Fibroblast of the conjunctiva (primary cell): ENCODE results near the gene DUS1L.

ENCODE experiments used
- DNase-seq: peaks from one replicate; pipeline ENCODE4 v3.0.0-alpha.2; 2010; ENCODE audit warnings: low read depth

Gene DUS1L

GRCh38 chr17:82023447-82024241 lies 42.0 kb downstream of the DUS1L start:
- no peak for DNase-seq

DNA sequence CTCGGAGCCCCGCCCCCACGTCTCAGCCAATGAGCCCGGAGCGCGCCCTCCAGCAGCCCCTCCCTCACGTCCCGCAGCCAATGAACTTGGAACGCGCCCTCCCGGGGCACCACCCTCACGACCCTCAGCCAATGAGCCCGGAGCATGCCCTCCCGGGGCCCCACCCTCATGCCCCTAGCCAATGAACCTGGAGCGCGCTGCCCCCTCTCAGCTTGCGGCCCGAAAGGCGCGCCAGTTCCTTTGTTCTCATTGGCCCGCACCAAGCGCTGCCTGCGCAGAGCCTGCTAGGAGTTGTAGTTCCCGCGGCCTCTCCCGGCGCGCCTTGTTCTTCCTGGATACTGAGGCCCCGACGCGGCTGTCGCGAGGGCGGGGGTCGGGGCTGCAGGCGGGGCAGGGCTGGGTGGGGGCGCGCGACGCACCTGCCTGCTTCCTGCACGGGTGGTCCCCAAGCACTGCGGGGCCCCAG lies 42.6 kb downstream of the DUS1L start, which contains the start of gene LRRC45:
Gene LRRC45, plus strand, starts transcription at position 325 of the 466 bp plus-strand sequence. CDS start 339 bp downstream, outside the sequence.
- DNase-seq, result peak; percentile 99

GRCh38 chr17:82022310-82022980 lies 43.2 kb downstream of the DUS1L start, which contains the start of gene CENPX:
Gene CENPX (minus strand): TSS chr17:82022878. CDS start chr17:82022861, 17 bp downstream.
- DNase-seq, result no peak

GRCh38 chr17:82021900-82022309 lies 43.7 kb downstream of the DUS1L start:
- no peak for DNase-seq

- peak; percentile 63 for DNase-seq
Measured at GRCh38 chr17:82021107-82021899, 44.3 kb downstream of the DUS1L start.

DNA sequence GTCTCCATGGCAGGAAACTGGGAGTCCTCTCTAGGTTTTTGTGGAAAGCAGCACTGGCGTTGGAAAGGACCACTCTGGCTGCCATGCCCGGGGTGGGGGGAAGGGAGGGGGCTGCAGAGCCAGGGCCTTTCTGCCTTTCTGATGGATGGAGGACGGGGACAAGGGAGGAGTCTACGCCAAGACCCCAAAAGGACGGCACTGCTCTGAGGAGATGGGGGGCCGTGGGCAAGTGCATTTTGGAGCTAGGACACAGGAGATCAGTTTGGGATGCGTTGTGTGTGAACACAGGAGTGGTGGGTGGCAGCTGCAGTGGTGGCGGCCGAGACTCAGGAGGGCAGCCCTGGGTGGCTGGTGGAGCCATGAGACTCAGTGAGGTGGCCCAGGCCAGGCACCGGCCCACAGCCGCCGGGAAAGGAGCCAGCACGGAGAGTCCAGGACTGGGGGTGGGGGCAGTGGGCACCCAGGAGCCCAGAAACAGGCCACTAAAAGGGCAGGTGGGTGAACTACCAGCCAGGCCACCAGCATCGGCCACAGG lies 45.0 kb downstream of the DUS1L start:
- no peak for DNase-seq

GRCh38 chr17:82019690-82020571 lies 45.7 kb downstream of the DUS1L start:
- DNase-seq, result no peak

DNA sequence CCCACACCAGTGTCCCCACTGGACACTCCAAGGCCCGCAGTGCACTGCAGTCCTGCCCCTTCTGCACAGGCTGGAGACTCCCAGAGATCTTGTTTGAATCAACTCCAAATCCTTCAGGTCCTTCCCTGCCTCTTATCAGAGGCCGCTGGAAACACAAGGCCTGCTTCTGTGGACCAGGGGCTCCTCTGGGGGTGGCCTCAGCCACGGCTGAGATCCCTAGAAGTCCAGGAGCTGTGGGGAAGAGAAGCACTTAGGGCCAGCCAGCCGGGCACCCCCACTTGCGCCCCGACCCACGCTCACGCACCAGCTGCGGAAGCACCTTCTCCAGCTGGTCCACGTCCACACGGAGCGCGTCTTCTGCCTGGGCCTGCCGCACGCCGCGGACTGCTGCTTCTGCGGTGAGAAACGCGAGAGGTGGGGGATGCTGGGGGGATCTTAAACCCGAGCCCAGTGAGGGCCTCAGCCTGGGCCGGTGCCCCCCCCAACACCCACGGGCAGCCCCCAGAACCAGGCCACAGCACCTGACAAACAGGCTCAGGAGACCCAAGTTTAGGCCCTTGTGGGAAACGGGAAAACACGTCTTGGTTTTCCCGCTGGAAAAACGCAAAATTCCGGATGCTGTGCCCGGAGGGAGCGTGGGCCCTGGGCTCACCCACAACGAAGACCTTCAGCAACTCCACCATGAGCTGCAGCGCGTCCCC lies 46.5 kb downstream of the DUS1L start:
- no peak for DNase-seq

GRCh38 chr17:82018152-82018988 lies 47.2 kb downstream of the DUS1L start:
- DNase-seq, result no peak

DNA sequence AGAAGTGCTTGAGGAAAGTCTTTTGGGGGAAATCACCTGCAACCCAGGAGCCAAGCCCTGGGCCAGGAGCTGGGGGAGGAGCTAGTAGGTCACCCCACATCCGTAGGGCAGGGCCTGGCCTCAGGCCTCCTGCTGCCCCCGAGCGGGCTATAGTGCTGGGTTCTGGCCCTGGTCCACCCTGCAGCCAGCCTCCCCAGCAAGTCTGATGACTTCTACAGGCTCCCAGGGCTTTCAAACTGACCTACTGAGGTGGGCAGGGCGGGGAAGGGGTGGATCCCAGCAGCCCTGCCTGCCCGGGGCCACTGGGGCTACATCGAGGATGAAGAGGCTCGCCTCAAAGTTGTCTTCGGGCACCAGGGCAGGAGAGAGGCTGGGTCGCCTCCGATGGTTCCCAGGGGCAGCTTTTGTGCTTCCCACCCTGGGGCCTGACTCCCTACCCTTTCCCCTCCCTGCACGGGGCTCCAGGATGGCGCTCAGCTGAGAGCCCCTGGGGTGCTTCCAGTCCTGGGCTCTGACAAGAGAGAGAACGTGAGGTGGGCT lies 47.9 kb downstream of the DUS1L start:
- no peak for DNase-seq

DNA sequence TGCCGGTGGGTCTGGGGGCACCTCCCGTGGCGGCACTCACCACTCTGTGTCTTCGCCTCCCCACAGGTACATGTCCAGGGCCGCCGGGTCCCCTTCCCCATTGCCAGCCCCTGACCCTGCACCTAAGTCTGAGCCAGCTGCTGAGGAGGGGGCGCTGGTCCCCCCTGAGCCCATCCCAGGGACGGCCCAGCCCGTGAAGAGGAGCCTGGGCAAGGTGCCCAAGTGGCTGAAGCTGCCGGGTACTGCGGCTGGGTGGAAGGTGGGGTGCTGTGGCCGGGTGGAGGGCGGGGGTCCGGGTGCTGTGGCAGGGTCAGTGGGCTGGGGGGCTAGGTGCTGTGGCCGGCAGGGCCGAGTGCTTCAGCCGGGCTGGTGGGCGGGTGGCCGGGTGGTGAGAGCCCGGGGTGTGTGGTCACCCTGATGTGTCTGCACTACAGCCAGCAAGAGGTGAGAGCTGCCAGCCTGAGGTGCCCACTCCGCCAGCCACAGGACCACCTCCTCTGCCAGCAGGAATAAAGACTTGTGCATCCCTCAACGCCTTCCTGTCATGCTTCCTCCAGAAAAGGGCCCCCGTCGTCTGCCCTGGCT lies 48.6 kb downstream of the DUS1L start:
- DNase-seq, result no peak

DNA sequence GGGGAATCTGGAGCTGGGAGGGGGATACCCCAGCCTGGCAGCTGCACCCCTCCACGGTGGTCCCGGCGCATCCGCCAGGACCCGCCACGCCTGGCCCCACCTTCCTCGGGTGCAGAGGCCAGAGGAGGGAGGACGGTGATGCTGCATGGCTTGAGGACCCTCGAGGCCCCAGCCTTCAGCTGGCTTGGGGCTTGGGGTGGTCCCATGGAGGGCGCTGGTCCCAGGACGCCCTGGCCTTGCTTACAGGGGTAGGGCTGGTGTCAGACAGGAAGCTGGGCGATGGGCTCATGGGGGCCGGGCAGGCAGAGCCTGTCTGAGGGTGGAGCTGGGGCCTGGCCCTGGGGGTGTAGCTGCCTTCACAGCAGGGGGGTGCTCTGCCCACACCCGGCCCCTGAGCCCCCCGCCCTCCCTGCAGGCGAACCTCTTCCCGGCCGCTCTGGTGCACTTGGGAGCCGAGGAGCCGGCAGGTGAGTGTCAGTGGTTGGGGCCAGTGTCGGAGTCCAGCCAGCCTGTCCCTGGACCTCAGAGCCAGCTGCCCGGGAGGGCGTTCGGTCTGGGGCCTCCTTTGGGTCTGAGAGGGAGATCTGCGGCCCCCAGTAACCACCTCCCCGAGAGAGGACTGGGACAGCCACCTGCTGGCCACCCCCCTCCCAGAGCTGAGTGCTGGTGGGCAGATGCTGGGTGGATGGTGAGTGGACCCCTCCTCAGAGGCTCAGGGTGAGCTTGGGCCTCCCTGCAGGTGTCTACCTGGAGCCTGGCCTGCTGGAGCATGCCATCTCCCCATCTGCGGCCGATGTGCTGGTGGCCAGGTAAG lies 49.3 kb downstream of the DUS1L start:
- no peak for DNase-seq

DNA sequence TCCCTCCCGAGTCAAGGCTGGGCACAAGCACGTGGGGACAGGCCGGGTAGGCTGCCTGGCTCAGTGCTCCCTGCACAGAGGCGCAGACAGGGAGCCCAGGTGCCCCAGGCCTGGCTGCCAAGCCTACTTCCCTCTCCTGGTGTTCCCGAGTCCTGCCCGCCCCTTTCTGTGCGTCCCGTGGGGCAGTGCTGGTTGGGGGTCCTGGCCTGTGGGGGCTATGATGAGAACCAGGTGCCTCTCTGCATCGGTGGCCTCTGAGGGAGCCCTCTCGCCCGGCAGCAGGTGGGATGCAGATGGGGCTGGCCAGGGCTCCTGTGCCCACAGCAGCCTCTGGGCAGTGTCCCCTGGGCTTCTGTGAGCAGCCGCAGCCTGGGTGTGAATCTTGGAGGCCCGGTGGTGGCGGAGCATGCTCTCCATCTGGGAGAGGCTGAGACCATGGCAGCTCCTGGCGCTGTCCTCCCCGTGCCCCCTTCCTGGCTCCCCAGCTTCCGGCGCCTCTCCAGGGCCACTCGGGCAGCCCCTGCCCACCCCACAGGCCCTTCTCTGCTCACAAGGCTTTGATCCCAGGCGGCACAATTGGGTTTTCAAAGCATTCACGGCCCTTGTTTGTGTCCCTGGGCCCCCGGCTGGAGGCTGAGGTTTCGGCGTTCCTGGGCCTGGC lies 50.2 kb downstream of the DUS1L start:
- no peak for DNase-seq

GRCh38 chr17:82014971-82015310 lies 50.7 kb downstream of the DUS1L start:
- no peak for DNase-seq

- no peak for DNase-seq
Measured at GRCh38 chr17:82014432-82014831, 51.2 kb downstream of the DUS1L start.

- no peak for DNase-seq
Measured at GRCh38 chr17:82013772-82014321, 51.8 kb downstream of the DUS1L start.

- DNase-seq, result no peak
Measured at GRCh38 chr17:82013341-82013740, 52.3 kb downstream of the DUS1L start.
